GM19035 (cell line): ENCODE data around the gene RAB40AL.
"Not testable (repeated sequence)": the region's sequence is repeated elsewhere in the genome, so short reads cannot be mapped to it uniquely, and the experiment has no call there.

ENCODE experiments used
- ATAC-seq: cut with Tn5 transposase; IDR thresholded peaks from one replicate; pipeline ENCODE4 v1.9.1; 2021; ENCODE audit not compliant: unreplicated experiment

The RAB40AL gene

GRCh38 chrX:102936972-102937371, at the start of gene RAB40AL:
TSS of gene RAB40AL (plus strand) at chrX:102937272. CDS start at chrX:102937319, 47 bp downstream.
- not testable (repeated sequence) for ATAC-seq

- no peak for ATAC-seq
Measured at GRCh38 chrX:102887687-102888086, 49.4 kb upstream of the RAB40AL start.

GRCh38 chrX:102892103-102892502, 45.0 kb upstream of the RAB40AL start:
- no peak for ATAC-seq

- ATAC-seq = peak; percentile 84
Measured at GRCh38 chrX:102899940-102900916, 36.8 kb upstream of the RAB40AL start.

- ATAC-seq = no peak
Measured at GRCh38 chrX:102902355-102902754, 34.7 kb upstream of the RAB40AL start.

GRCh38 chrX:102930990-102931756, 5.9 kb upstream of the RAB40AL start:
- ATAC-seq = no peak

GRCh38 chrX:102934624-102935023, 2.4 kb upstream of the RAB40AL start:
- ATAC-seq = peak; percentile 58

GRCh38 chrX:102950908-102951866, 14.1 kb downstream of the RAB40AL start:
- ATAC-seq = peak; percentile 78

GRCh38 chrX:102957751-102958150, 20.7 kb downstream of the RAB40AL start:
- ATAC-seq = no peak

GRCh38 chrX:102958794-102959193, 21.7 kb downstream of the RAB40AL start:
- ATAC-seq = no peak

- ATAC-seq = no peak
Measured at GRCh38 chrX:102959471-102959870, 22.4 kb downstream of the RAB40AL start.

GRCh38 chrX:102963955-102964354, 26.9 kb downstream of the RAB40AL start:
- no peak for ATAC-seq

- ATAC-seq = no peak
Measured at GRCh38 chrX:102964940-102965339, 27.9 kb downstream of the RAB40AL start.

GRCh38 chrX:102966701-102967100, 29.6 kb downstream of the RAB40AL start:
- ATAC-seq = no peak

GRCh38 chrX:102968216-102968615, 31.1 kb downstream of the RAB40AL start:
- ATAC-seq = no peak

- ATAC-seq = not testable (repeated sequence)
Measured at GRCh38 chrX:102971536-102971935, 34.5 kb downstream of the RAB40AL start.

GRCh38 chrX:102975016-102975415, 37.9 kb downstream of the RAB40AL start:
- no peak for ATAC-seq

- no peak for ATAC-seq
Measured at GRCh38 chrX:102976286-102976685, 39.2 kb downstream of the RAB40AL start.

GRCh38 chrX:102976793-102977495, 39.9 kb downstream of the RAB40AL start:
- no peak for ATAC-seq

- ATAC-seq = no peak
Measured at GRCh38 chrX:102978594-102978993, 41.5 kb downstream of the RAB40AL start.
